Measurements from ENCODE around the gene MRPL38.
A peak's percentile ranks its signal among the peaks of the same experiment; 100 is the strongest.

The MRPL38 gene

DNA sequence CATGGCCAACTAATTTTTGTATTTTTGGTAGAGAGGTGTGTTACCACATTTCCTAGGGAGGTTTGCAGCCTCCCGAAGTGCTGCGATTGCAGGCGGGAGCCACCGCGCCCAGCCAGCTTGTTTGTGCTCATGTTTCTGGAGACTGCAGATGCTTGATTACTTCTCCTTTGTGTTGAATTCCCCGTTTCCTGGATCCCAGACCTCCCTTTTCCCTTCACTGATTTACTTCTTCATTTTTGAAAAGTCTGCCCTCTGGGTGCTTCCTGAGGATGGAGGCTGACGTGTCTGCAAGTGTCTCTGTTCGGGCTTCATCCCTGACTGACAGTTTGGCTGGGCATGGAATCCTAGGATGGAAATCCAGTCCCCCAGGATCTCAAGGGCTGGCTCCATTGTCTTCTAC is 19.3 kb downstream of the MRPL38 start (continued):
- TF ChIP-seq, protein P1, sequence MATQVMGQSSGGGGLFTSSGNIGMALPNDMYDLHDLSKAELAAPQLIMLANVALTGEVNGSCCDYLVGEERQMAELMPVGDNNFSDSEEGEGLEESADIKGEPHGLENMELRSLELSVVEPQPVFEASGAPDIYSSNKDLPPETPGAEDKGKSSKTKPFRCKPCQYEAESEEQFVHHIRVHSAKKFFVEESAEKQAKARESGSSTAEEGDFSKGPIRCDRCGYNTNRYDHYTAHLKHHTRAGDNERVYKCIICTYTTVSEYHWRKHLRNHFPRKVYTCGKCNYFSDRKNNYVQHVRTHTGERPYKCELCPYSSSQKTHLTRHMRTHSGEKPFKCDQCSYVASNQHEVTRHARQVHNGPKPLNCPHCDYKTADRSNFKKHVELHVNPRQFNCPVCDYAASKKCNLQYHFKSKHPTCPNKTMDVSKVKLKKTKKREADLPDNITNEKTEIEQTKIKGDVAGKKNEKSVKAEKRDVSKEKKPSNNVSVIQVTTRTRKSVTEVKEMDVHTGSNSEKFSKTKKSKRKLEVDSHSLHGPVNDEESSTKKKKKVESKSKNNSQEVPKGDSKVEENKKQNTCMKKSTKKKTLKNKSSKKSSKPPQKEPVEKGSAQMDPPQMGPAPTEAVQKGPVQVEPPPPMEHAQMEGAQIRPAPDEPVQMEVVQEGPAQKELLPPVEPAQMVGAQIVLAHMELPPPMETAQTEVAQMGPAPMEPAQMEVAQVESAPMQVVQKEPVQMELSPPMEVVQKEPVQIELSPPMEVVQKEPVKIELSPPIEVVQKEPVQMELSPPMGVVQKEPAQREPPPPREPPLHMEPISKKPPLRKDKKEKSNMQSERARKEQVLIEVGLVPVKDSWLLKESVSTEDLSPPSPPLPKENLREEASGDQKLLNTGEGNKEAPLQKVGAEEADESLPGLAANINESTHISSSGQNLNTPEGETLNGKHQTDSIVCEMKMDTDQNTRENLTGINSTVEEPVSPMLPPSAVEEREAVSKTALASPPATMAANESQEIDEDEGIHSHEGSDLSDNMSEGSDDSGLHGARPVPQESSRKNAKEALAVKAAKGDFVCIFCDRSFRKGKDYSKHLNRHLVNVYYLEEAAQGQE (tag by site-specific recombination; IDR thresholded peaks at IDR 0.05) = no peak
- TF ChIP-seq SCRT2 (tag by site-specific recombination; IDR thresholded peaks at IDR 0.05) = no peak

DNA sequence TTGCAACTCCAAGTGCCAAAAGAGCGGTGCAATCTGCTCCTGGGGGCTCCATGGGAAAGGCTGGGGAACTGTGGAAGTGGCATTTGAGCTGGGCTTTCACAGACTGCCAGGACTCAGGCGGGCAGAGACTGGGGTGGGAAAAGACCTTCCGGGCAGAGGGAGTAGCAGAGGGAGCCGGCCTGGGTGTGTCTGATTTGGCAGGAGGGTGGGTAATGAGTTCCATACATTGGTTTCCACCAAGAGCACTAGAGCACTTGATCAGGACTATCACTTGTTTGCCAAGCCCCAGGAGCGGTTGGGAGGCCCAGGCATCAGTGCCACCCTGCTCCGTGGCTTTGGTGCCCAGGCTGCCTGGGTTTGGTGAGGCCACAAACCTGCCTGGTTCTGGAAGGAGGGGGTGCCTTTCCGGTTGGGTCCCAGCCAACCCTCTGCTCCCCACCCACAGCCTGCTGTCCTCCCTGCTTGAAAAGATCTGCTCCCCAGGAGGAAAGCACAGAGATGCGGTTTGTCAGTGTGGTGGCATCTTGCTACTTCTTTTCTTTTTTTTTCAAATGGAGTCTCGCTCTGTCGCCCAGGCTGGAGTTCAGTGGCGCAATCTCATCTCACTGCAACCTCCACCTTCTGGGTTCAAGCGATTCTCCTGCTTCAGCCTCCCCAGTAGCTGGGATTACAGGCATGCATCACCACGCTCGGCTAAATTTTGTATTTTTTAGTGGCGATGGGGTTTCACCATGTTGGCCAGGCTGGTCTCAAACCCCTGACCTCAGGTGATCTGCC is 22.8 kb downstream of the MRPL38 start:
- H3K27ac ChIP-seq (ENCODE audit: extremely low read depth, low read depth, low read length) = no peak overlapping the region
- POLR2A ChIA-PET = interaction anchor here (1.0 to 2.4 kb wide), 4 partner anchors 8 to 15 kb away, joined by 3 to 11 read pairs (median 4); partner anchors contain the start of gene TRIM65
- H3K9me3 ChIP-seq (ENCODE audit: control insufficient read depth, insufficient read depth, low read depth, low read length) = no peaks in the 10 kb centered on the region
- CTCF ChIA-PET = interaction anchor here (0.7 to 1.7 kb wide), 5 partner anchors 14 to 585 kb away, joined by 3 to 5 read pairs (median 3); partner anchors contain the start of gene TRIM65
- no peaks in the 10 kb centered on the region; a peak in 1 of 3 replicates for H3K36me3 ChIP-seq (ENCODE audit: control insufficient read depth in 2 of 2, insufficient read depth in 1 of 2, low read length in 2 of 2)
- no peaks in the 10 kb centered on the region; the same call in 1 of the 2 replicates for H3K4me1 ChIP-seq (ENCODE audit: control insufficient read depth, insufficient read depth, low read length)
- H3K4me3 ChIP-seq (ENCODE audit: low read depth, low read length) = no peak overlapping the region
- TF ChIP-seq ZNF558 (tag by site-specific recombination; IDR thresholded peaks at IDR 0.05) (no peak), KLF1 (tag by site-specific recombination; IDR thresholded peaks at IDR 0.05) (peak; percentile 64)

DNA sequence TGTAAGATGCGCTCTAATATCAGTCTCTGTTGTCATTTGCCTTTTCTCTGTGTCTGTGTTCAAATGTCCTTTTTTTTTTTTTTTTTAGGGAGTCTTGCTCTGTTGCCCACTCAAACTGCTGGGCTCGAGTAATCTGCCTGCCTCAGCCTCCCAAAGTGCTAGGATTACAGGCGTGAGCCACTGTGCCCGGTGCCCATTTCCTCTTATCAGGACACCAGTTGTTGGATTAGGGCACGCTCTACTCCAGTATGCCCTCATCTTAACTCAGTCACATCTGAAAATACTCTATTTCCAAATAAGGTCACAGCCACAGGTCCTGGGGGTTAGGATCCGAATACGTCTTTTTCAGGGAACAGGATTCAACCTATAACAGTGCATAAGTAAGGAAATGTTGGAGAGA is 24.4 kb downstream of the MRPL38 start:
- CTCF ChIA-PET = interaction anchor here (0.7 to 1.9 kb wide), 2 partner anchors 18 kb away, joined by 3 to 21 read pairs; no protein-coding TSS in a partner anchor
- TF ChIP-seq MZF1 (tag by site-specific recombination; IDR thresholded peaks at IDR 0.05; ENCODE audit: borderline replicate concordance) = no peak
- TF ChIP-seq ZNF677 (tag by site-specific recombination; IDR thresholded peaks at IDR 0.05) = no peak
- TF ChIP-seq ZNF560 (tag by site-specific recombination; IDR thresholded peaks at IDR 0.05; ENCODE audit: borderline replicate concordance) = no peak
- no peak for TF ChIP-seq ZNF221 (tag by site-specific recombination; IDR thresholded peaks at IDR 0.05; ENCODE audit: borderline replicate concordance)
- TF ChIP-seq, protein P2, sequence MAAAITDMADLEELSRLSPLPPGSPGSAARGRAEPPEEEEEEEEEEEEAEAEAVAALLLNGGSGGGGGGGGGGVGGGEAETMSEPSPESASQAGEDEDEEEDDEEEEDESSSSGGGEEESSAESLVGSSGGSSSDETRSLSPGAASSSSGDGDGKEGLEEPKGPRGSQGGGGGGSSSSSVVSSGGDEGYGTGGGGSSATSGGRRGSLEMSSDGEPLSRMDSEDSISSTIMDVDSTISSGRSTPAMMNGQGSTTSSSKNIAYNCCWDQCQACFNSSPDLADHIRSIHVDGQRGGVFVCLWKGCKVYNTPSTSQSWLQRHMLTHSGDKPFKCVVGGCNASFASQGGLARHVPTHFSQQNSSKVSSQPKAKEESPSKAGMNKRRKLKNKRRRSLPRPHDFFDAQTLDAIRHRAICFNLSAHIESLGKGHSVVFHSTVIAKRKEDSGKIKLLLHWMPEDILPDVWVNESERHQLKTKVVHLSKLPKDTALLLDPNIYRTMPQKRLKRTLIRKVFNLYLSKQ (tag by site-specific recombination; IDR thresholded peaks at IDR 0.05; ENCODE audit: borderline replicate concordance) = no peak
- no peak for TF ChIP-seq ZNF624 (tag by site-specific recombination; IDR thresholded peaks at IDR 0.05)

DNA sequence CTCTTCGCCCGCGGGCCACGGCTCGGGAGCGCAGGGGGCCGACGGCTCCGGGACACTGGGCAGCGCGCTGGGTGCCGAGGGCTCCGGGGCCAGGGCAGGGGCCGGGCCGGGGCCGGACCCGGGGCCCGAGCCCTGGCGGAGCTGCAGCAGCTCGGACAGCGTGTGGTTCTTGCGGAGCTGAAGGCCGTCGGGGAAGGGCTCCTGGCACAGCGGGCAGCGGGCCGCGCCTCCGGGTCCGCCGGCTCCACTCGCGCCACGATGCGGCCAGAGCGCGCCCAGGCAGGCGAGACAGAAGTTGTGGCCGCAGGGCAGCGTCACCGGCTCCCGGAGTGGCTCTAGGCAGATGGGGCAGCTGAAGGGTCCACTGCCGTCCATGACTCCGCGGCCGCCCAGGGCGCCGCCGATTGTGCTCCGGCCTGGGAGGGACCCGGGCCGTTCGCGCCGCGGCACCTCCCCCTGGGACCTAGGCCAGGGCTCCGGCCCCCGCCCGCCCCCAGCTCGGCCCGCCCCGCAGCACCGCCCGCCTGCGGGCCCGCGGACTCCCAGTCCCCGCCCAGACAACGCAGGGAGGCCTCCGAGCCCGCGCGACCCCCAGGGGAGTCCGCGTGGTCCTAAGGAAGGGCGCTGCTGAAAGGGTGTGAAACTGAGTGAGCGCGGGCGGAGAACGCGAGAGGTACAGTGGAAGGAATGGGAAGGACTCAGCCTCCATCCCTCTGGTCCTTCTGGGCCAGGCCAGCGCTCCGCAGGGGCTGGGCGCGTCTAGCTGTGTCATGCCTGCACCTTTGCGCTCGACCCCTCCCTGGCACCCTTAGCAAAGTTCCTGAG is 26.3 kb downstream of the MRPL38 start, which contains the start of gene TRIM47:
Gene TRIM47 (minus strand): TSS at position 408 of the 825 bp plus-strand sequence. CDS start 33 bp downstream, at position 375.
- Histone ChIP-seq H3K4me1 (ENCODE audit: control insufficient read depth, insufficient read depth, low read length) (no peaks in the 10 kb centered on the region; the same call in 1 of the 2 replicates), H3K9me3 (ENCODE audit: control insufficient read depth, insufficient read depth, low read depth, low read length) (no peaks in the 10 kb centered on the region), H3K4me3 (ENCODE audit: low read depth, low read length) (peak within 1 kb of the TSS; percentile 24), H3K27ac (ENCODE audit: extremely low read depth, low read depth, low read length) (peak within 1 kb of the TSS; percentile 61; the same call in 1 of the 2 replicates), H3K36me3 (ENCODE audit: control insufficient read depth in 2 of 2, insufficient read depth in 1 of 2, low read length in 2 of 2) (peaks cover 0 to 4% of the 10 kb centered on the region in 2 experiments; a peak in 1 of 3 replicates)
- CTCF ChIA-PET = interaction anchor here (0.6 to 3.6 kb wide), 12 partner anchors 10 to 120 kb away, joined by 3 to 28 read pairs (median 7); partner anchors contain the start of genes MRPL38, TRIM65 and WBP2
- POLR2A ChIA-PET = interaction anchor here (0.9 to 5.1 kb wide), 12 partner anchors 11 to 169 kb away, joined by 3 to 34 read pairs (median 4); partner anchors contain the start of genes MRPL38, TRIM65 and WBP2
- peak; percentile 67 for TF ChIP-seq ZNF335 (tag by site-specific recombination; conservative IDR thresholded peaks at IDR 0.05)
- TF ChIP-seq IKZF3 (tag by site-specific recombination; IDR thresholded peaks at IDR 0.05) = 0 out of 2 replicates have a peak, but pooled peaks have one; percentile 11
- TF ChIP-seq SP3 (tag by site-specific recombination; IDR thresholded peaks at IDR 0.05) = peak; percentile 56
- TF ChIP-seq ZNF530 (tag by site-specific recombination; IDR thresholded peaks at IDR 0.05; ENCODE audit: low read depth) = no peak
- TF ChIP-seq, protein P3, sequence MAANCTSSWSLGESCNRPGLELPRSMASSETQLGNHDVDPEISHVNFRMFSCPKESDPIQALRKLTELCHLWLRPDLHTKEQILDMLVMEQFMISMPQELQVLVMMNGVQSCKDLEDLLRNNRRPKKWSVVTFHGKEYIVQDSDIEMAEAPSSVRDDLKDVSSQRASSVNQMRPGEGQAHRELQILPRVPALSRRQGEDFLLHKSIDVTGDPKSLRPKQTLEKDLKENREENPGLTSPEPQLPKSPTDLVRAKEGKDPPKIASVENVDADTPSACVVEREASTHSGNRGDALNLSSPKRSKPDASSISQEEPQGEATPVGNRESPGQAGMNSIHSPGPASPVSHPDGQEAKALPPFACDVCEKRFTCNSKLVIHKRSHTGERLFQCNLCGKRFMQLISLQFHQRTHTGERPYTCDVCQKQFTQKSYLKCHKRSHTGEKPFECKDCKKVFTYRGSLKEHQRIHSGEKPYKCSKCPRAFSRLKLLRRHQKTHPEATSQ (tag by site-specific recombination; IDR thresholded peaks at IDR 0.05) = peak; percentile 81; the same call in 1 of the 2 replicates
- TF ChIP-seq, protein P4, sequence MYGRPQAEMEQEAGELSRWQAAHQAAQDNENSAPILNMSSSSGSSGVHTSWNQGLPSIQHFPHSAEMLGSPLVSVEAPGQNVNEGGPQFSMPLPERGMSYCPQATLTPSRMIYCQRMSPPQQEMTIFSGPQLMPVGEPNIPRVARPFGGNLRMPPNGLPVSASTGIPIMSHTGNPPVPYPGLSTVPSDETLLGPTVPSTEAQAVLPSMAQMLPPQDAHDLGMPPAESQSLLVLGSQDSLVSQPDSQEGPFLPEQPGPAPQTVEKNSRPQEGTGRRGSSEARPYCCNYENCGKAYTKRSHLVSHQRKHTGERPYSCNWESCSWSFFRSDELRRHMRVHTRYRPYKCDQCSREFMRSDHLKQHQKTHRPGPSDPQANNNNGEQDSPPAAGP (tag by site-specific recombination; IDR thresholded peaks at IDR 0.05) = peak; percentile 90; the same call in 1 of the 2 replicates

More for the DNA sequence above, 24.4 kb downstream of the MRPL38 start:
- no peak overlapping the region for H3K4me3 ChIP-seq (ENCODE audit: low read depth, low read length)
- no peaks in the 10 kb centered on the region; the same call in 1 of the 2 replicates for H3K4me1 ChIP-seq (ENCODE audit: control insufficient read depth, insufficient read depth, low read length)
- POLR2A ChIA-PET = interaction anchor here (0.5 to 2.0 kb wide), 5 partner anchors 9 to 100 kb away, joined by 3 to 6 read pairs (median 3); partner anchors contain the start of genes TRIM65 and WBP2
- H3K36me3 ChIP-seq (ENCODE audit: control insufficient read depth in 2 of 2, insufficient read depth in 1 of 2, low read length in 2 of 2) = peaks cover 0 to 3% of the 10 kb centered on the region in 2 experiments; a peak in 1 of 3 replicates
- no peak overlapping the region for H3K27ac ChIP-seq (ENCODE audit: extremely low read depth, low read depth, low read length)
- H3K9me3 ChIP-seq (ENCODE audit: control insufficient read depth, insufficient read depth, low read depth, low read length) = no peaks in the 10 kb centered on the region
